GM23248 (cell line): Measurements from ENCODE around the gene ATG9B. TPM values are rescaled to one million over a fixed set of nuclear protein-coding genes. Genes with fewer than 3 reads are reported as not detected.
A peak's percentile ranks its signal among the peaks of the same experiment; 100 is the strongest.

Experiments used
- DNase-seq: peaks from one replicate; pipeline ENCODE4 v3.0.0-alpha.2; 2015
- H2AFZ ChIP-seq: fragments of 200-600 bp; sonication (generic); 2 replicates; pipeline ENCODE4 v1.6.1; 2016; ENCODE audit warnings: antibody characterized with exemption
- H3F3A ChIP-seq: fragments of 200-600 bp; sonication (generic); 2 replicates; pipeline ENCODE4 v1.6.1; 2016; ENCODE audit warnings: mild to moderate bottlenecking, antibody characterized with exemption, mixed run types; ENCODE audit not compliant: insufficient read depth
- H3K27ac ChIP-seq: fragments of 200-600 bp; sonication (generic); 2 replicates; pipeline ENCODE4 v1.5.1; 2016; ENCODE audit warnings: mild to moderate bottlenecking
- H3K27me3 ChIP-seq: fragments of 200-600 bp; sonication (generic); replicated peaks from 2 replicates; pipeline ENCODE4 v1.6.1; 2016; ENCODE audit warnings: mild to moderate bottlenecking; ENCODE audit not compliant: insufficient read depth
- H3K36me3 ChIP-seq: fragments of 200-600 bp; sonication (generic); 2 replicates; pipeline ENCODE4 v1.6.1; 2016; ENCODE audit warnings: low read depth, mild to moderate bottlenecking
- H3K4me1 ChIP-seq: fragments of 200-600 bp; sonication (generic); 2 replicates; pipeline ENCODE4 v1.6.1; 2016; ENCODE audit warnings: mild to moderate bottlenecking; ENCODE audit not compliant: insufficient read depth
- H3K4me2 ChIP-seq: fragments of 200-600 bp; sonication (generic); one replicate; pipeline ENCODE4 v1.6.1; 2016; ENCODE audit warnings: mild to moderate bottlenecking; ENCODE audit not compliant: unreplicated experiment
- H3K4me3 ChIP-seq: fragments of 200-600 bp; sonication (generic); 2 replicates; pipeline ENCODE4 v1.5.1; 2016; ENCODE audit warnings: mild to moderate bottlenecking
- H3K79me2 ChIP-seq: fragments of 200-600 bp; sonication (generic); 2 replicates; pipeline ENCODE4 v1.6.1; 2016; ENCODE audit warnings: mild to moderate bottlenecking; ENCODE audit not compliant: insufficient read depth
- H3K9ac ChIP-seq: fragments of 200-600 bp; sonication (generic); 2 replicates; pipeline ENCODE4 v1.6.1; 2016; ENCODE audit warnings: mild to moderate bottlenecking
- H3K9me2 ChIP-seq: fragments of 200-600 bp; sonication (generic); 2 replicates; pipeline ENCODE4 v1.6.1; 2016; ENCODE audit warnings: mixed run types, mild to moderate bottlenecking, moderate library complexity; ENCODE audit not compliant: insufficient read depth
- H3K9me3 ChIP-seq: fragments of 200-600 bp; sonication (generic); one replicate; pipeline ENCODE4 v1.6.1; 2017; ENCODE audit warnings: low read depth
- H4K20me1 ChIP-seq: fragments of 200-600 bp; sonication (generic); 2 replicates; pipeline ENCODE4 v1.6.0; 2016; ENCODE audit not compliant: insufficient read depth
- EZH2 ChIP-seq: fragments of 200-600 bp; sonication (generic); IDR thresholded peaks from 2 replicates; pipeline ENCODE4 v1.6.1; 2018; ENCODE audit warnings: antibody characterized with exemption, mild to moderate bottlenecking; ENCODE audit not compliant: insufficient read depth, poor library complexity, severe bottlenecking
- EZH2phosphoT487 ChIP-seq: fragments of 200-600 bp; sonication (generic); IDR thresholded peaks from 2 replicates; pipeline ENCODE4 v1.6.1; 2018; ENCODE audit warnings: antibody characterized with exemption, moderate library complexity, mild to moderate bottlenecking, low read depth; ENCODE audit not compliant: insufficient read depth
- WGBS, 2 experiments: methylation state at CpG; one replicate each; pipeline ENCODE4 v1.1.6; 2015 to 2017; ENCODE audit warnings: low lambda C conversion rate in 2 of 2, low coverage in 1 of 2; ENCODE audit errors: missing lambda C conversion rate in 2 of 2; 5-methylcytosine and 5-hydroxymethylcytosine counted together
- in situ Hi-C: fragments of 300-500 bp; cut with MboI; formaldehyde crosslinking; loops from 2 replicates; pipeline ENCODE4 v1.15.0; 2020
- polyA plus RNA-seq: library from polyadenylated mRNA; unstranded; fragments of >200 nt; fragmentation: Nextera tagmentation; extraction: Ambion mirVana; gene quantifications from 2 replicates; pipeline ENCODE4 v1.2.1, GENCODE V29; 2016
- total RNA-seq: library from RNA; depleted of rRNA; stranded (reverse); fragments of >200 nt; shearing (Covaris generic); gene quantifications from 2 replicates; pipeline ENCODE4 v1.2.3, GENCODE V29; 2014

ATG9B gene
- total and polyA plus RNA-seq, 2 experiments from 2014 or later = 0.79 TPM; not detected in 1

GRCh38 chr7:151059367-151060112, 35.2 kb upstream of the ATG9B start, which contains the start of gene SLC4A2:
TSS of gene SLC4A2 (plus strand) at chr7:151059589. CDS start at chr7:151061988, 2,399 bp downstream.
- peak; percentile 86 for DNase-seq
- peaks cover 40% of the 10 kb centered on the region for H3K79me2 ChIP-seq
- H3K4me3 ChIP-seq = peak within 1 kb of the TSS; percentile 93
- H2AFZ ChIP-seq = peak within 1 kb of the TSS; percentile 77
- in situ Hi-C loops = loop anchor here (10.0 kb wide), 1 partner anchor 65 kb away; the partner anchor contains the start of gene NOS3
- no peak for TF ChIP-seq EZH2
- TF ChIP-seq EZH2phosphoT487 = no peak
- no peaks in the 10 kb centered on the region for H3K9me2 ChIP-seq
- H3K9ac ChIP-seq = peak within 1 kb of the TSS; percentile 90
- no peaks in the 10 kb centered on the region for H3K36me3 ChIP-seq
- peak within 1 kb of the TSS; percentile 94 for H3K27ac ChIP-seq
- peaks cover 10% of the 10 kb centered on the region for H3F3A ChIP-seq
- H4K20me1 ChIP-seq = no peaks in the 10 kb centered on the region; the same call in 1 of the 2 replicates
- no peaks in the 10 kb centered on the region for H3K9me3 ChIP-seq
- peaks cover 43% of the 10 kb centered on the region for H3K4me1 ChIP-seq
- H3K4me2 ChIP-seq = peak within 1 kb of the TSS; percentile 82
- no peaks in the 10 kb centered on the region for H3K27me3 ChIP-seq
- 1 to 4% methylated on average over 16 to 66 of the region's 75 CpGs for WGBS, 2 experiments

- Histone ChIP-seq H3K4me3 (peak overlapping the region; percentile 93), H3F3A (peaks cover 10% of the 10 kb centered on the region), H3K9me3 (no peaks in the 10 kb centered on the region), H3K27me3 (no peaks in the 10 kb centered on the region), H4K20me1 (no peaks in the 10 kb centered on the region; the same call in 1 of the 2 replicates), H3K27ac (peak overlapping the region; percentile 94), H2AFZ (peak overlapping the region; percentile 77), H3K9ac (peak overlapping the region; percentile 90), H3K79me2 (peaks cover 35% of the 10 kb centered on the region), H3K4me1 (peaks cover 42% of the 10 kb centered on the region), H3K4me2 (peak overlapping the region; percentile 82), H3K9me2 (no peaks in the 10 kb centered on the region), H3K36me3 (no peaks in the 10 kb centered on the region)
- in situ Hi-C loops = loop anchor here (10.0 kb wide), 1 partner anchor 64 kb away; the partner anchor contains the start of gene NOS3
- DNase-seq = peak; percentile 66
- 3% methylated on average over 18 of the region's 18 CpGs for WGBS, 2 experiments
- TF ChIP-seq EZH2 (no peak), EZH2phosphoT487 (no peak)
Measured at GRCh38 chr7:151058781-151059366, 34.6 kb upstream of the ATG9B start.

GRCh38 chr7:151057989-151058780, 33.9 kb upstream of the ATG9B start:
- peak; percentile 100 for DNase-seq
- TF ChIP-seq EZH2phosphoT487 = no peak
- no peak for TF ChIP-seq EZH2
- in situ Hi-C loops = loop anchor here (10.0 kb wide), 1 partner anchor 63 kb away; the partner anchor contains the start of gene NOS3
- no peaks in the 10 kb centered on the region for H3K9me2 ChIP-seq
- no peaks in the 10 kb centered on the region for H3K9me3 ChIP-seq
- peaks cover 10% of the 10 kb centered on the region for H3F3A ChIP-seq
- peak overlapping the region; percentile 90 for H3K9ac ChIP-seq
- peak overlapping the region; percentile 94 for H3K27ac ChIP-seq
- H3K4me1 ChIP-seq = peaks cover 36% of the 10 kb centered on the region
- peak overlapping the region; percentile 82 for H2AFZ ChIP-seq
- H4K20me1 ChIP-seq = no peaks in the 10 kb centered on the region
- H3K36me3 ChIP-seq = no peaks in the 10 kb centered on the region
- H3K27me3 ChIP-seq = no peaks in the 10 kb centered on the region
- peak overlapping the region; percentile 93 for H3K4me3 ChIP-seq
- WGBS, 2 experiments = 0 to 1% methylated on average over 42 to 44 of the region's 46 CpGs
- H3K4me2 ChIP-seq = peak overlapping the region; percentile 82
- H3K79me2 ChIP-seq = peaks cover 29% of the 10 kb centered on the region

- no peaks in the 10 kb centered on the region for H4K20me1 ChIP-seq
- in situ Hi-C loops = loop anchor here (10.0 kb wide), 1 partner anchor 63 kb away; the partner anchor contains the start of gene NOS3
Measured at GRCh38 chr7:151057506-151057988, 33.3 kb upstream of the ATG9B start, which contains the start of gene CDK5. TSS of gene CDK5 (minus strand) at chr7:151057897. CDS start at chr7:151057848, 49 bp downstream.

More at GRCh38 chr7:151057506-151057988, 33.3 kb upstream of the ATG9B start, which contains the start of gene CDK5:
- H3K4me1 ChIP-seq = peaks cover 34% of the 10 kb centered on the region
- peaks cover 10% of the 10 kb centered on the region for H3F3A ChIP-seq
- H3K9me3 ChIP-seq = no peaks in the 10 kb centered on the region
- no peak for DNase-seq
- peak within 1 kb of the TSS; percentile 82 for H2AFZ ChIP-seq
- H3K4me2 ChIP-seq = peak within 1 kb of the TSS; percentile 83
- peak within 1 kb of the TSS; percentile 93 for H3K4me3 ChIP-seq
- WGBS, 2 experiments = 0 to 2% methylated on average over 28 to 30 of the region's 30 CpGs
- peak within 1 kb of the TSS; percentile 94 for H3K27ac ChIP-seq
- no peaks in the 10 kb centered on the region for H3K36me3 ChIP-seq
- no peaks in the 10 kb centered on the region for H3K27me3 ChIP-seq
- H3K79me2 ChIP-seq = peaks cover 29% of the 10 kb centered on the region
- peak within 1 kb of the TSS; percentile 90 for H3K9ac ChIP-seq
- no peaks in the 10 kb centered on the region for H3K9me2 ChIP-seq
- TF ChIP-seq EZH2phosphoT487 (no peak), EZH2 (no peak)
